GM19328 (cell line): Measurements from ENCODE around the gene MAP7D2.
A peak's percentile ranks its signal among the peaks of the same experiment; 100 is the strongest.
"Not testable (repeated sequence)": the region's sequence is repeated elsewhere in the genome, so short reads cannot be mapped to it uniquely, and the experiment has no call there.

Source experiments
- ATAC-seq: cut with Tn5 transposase; IDR thresholded peaks from one replicate; pipeline ENCODE4 v1.9.1; 2021; ENCODE audit warnings: mild to moderate bottlenecking, moderate library complexity; ENCODE audit not compliant: unreplicated experiment

Gene MAP7D2

DNA sequence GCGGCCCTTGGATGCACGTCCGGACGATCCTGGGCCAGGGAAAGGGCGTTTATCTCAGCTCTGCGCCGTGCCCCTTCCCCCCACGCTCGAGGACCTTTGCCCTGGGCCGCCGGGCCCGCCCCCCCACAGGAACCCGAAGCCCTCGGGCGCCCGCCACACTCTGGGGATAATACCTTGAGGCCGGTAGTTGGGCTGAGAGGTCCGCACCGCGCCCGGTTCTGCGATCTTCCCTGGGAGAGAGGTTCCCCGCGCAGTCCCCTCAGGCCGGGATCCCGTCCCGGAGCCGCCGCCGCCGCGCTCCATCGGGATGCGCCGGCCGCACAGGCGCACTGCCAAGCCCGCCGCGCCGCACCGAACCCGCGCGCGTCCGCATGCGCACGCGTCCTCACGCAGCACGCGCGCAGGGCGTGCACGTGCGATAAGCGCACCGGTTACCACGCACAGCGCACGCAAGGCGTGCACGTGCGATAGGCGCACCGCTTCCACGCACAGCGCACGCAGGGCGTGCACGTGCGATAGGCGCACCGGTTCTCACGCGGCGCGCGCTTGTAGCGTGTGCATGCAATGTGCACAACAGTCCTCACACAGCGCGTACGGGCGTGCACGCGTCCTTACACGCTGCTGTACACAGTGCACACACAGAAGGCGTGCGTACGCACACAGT is at the start of gene MAP7D2:
Gene MAP7D2 (minus strand): TSS at position 331 of the 664 bp plus-strand sequence. CDS start 28 bp downstream, at position 303.
- no peak for ATAC-seq

DNA sequence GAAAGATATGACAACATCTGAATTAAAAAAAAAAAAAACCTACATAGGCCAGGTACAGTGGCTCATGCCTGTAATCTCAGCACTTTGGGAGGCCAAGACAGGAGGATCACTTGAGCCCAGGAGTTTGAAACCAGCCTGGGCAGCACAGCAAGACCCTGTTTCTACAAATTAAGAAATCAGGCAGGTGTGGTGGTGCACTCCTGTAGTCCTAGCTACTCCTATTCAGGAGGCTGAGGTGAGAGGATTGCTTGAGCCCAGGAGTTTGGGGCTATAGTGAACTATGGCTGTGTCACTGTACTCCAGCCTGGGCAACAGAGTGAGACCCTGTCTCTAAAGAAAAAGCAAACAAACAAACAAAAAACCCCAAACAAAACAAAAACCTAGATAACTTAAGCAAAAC is 45.8 kb upstream of the MAP7D2 start:
- not testable (repeated sequence) for ATAC-seq

DNA sequence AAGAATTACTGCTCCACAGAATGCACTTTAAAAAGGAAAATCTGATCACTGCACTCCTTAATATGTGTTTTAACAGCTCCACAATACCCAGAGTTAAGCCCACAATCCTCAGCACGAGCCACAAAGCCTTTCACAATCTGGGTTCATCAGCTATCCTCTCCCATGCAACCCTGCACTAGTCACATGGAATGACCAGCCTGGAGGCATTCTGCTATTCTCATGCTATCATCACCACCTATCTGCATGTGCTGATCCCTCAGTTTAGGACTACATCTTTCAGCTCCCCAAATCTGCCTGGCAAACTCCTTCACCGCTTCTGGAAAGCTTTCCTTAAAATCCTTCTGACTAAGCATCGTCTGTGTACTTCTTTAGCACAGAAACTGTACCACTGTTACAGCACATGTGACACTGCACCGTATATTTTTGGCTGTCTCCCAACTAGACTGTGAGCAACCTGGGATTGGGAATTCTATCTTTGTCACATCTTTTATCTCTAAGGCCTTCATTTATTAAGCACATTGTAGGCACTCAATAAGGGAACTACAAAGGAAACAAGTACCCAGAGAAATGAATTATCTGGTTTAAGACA is 43.2 kb upstream of the MAP7D2 start:
- no peak for ATAC-seq

DNA sequence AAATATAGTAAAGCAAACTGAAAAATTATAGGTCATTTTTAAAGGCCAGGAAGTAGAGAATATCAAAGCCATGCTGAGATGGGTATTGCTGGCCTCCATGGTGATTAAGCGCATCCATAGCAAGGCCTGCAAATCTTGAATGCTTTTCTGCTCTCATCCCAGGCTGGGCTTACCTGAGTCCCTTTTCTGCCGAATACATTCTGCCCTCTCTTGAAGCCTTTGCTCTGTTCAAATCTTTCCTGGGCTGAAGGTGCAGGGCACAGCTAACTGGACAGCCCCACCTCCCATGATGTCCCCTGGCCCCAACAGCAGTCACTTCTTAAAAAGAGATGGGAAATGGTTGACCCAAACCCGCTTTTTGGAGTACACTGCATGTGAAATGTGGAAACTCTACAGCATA is 35.0 kb upstream of the MAP7D2 start:
- no peak for ATAC-seq

DNA sequence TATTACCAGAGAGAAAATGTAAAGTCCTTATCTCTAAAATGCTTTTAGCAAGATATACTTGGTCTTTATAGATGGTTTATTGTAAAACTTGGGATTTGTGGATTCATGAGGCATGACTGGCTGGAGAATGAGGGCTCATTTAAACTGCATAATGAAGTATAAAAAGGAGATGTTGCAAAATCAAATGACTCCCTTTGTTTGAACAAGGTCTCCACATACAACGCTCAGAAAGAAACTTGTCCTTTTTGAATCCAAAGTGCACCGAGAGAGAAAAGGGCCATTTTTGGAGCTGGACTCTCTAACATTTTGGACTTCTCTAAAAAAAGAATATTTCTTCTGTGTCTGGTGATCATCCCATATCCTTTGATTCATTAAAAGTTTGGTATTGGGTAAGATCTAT is 32.6 kb upstream of the MAP7D2 start:
- ATAC-seq: no peak

DNA sequence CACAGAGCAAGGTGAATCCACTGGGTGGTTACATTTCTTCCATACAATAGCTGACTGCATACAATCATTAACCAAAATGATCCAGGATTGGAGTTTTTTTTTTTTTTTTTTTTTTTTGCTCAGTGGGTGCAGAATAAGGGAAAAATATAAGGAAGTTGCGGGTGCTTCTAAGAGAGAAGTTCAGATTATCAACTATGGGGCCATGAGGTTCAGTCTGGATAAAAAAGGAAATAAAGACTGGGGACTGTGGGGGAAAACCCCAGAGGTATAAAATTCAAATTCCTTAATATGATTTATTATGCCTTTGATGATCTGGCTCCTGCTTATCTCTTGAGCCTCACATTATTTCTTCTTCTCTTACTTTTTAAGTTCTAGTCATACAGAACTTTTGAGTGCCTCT is 30.9 kb upstream of the MAP7D2 start:
- no peak for ATAC-seq

DNA sequence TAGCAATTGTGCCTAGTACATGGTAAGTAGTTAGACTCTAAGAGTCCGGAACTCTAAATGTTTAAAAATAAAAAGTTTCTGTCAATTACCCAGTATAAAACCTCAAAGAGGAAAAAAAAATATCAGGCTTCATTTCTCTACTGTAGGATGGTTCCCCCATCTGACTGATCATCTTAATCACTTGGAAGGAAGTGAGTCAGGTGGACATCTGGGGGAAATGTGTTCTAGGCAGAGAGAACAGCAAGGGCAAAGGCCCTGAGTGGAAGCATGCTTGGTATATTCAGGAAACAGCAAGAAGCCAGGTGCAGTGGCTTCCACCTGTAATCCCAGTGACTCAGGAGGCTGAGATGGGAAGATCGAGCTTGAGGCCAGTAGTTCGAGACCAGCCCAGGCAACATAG is 27.8 kb upstream of the MAP7D2 start:
- ATAC-seq: no peak

DNA sequence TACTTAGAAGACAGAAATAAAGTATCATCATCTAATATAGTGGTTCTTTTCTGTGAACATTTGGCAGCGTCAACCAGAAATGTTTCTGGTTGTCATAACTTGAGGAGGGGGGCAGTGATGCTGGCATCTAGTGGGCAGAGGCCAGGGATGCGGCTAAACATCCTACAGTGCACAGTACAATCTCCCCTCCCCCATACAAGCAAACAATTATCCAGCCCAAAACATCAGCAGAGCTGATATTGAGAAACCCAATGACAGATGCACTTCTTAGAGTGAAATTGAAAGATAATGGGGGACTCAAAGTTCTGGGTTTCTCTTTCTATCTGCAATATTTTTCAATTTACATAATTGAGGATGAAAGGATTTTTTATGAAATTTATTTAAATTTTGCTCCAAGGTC is 26.9 kb upstream of the MAP7D2 start:
- no peak for ATAC-seq

DNA sequence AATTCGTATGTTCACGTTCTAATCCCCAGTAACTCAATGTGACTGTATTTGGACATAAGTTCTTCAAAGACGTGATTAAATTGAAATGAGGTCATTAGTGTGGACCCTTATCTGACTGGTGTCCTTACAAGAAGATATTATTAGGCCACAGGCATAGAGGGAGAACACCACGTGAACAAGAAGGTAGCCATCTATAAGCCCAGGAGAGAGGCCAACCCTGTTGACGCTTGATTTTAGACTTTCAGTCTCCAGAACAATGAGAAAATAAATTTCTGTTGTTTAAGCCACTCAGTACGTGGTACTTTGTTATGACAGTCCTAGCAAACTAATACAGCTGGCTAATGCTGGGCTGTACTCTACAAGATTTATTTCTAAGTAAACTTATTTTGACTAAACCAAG is 26.4 kb upstream of the MAP7D2 start:
- ATAC-seq: no peak

DNA sequence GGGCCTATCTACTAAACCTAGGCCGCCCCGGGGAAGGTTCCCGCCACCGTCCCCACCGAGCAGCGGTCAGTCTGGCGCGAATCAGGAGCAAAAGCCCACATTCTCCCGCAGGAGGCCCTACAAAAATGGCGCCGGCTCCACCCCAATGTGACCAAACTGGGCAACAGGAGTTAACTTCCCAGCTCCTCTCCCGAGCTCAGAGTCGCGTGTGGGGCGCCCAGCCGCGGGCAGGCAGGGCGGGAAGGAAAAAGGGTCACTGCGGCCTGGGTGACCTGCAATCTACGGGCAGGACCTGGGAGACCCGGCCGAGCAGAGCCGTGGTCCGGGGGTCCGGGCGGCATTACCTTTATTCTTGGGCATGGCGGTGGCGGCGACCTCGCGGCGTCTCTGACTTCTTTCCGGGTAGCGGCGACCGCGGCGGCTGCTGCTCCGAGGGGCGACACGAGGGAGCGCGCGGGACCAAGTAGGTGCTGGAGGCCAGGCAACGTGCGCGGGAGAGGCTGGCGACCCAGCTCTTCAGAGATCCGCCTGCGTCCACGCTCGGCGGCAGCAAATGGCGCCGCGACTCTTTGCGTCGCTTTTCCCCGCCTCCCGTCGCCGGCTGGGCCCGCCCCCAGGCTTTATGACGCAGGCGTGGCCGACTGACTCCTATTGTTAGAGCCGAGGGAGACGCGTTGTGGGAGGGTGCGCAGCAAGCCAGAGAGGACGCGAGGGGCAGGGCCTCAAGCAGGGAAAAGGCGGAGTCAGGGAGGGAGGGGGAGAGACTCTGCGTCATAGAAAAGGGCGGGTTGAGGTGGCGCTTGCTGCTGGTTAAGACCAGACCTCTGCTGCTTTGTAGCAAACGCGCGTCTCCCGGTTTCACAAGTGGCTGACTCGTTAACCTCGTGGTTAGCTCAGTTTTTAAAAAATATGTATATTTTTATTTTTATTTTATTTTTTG is 24.8 kb upstream of the MAP7D2 start, which contains the start of gene EIF1AX:
Gene EIF1AX (minus strand): TSS at position 558 of the 940 bp plus-strand sequence. CDS start 198 bp downstream, at position 360.
- peak; percentile 98 for ATAC-seq

DNA sequence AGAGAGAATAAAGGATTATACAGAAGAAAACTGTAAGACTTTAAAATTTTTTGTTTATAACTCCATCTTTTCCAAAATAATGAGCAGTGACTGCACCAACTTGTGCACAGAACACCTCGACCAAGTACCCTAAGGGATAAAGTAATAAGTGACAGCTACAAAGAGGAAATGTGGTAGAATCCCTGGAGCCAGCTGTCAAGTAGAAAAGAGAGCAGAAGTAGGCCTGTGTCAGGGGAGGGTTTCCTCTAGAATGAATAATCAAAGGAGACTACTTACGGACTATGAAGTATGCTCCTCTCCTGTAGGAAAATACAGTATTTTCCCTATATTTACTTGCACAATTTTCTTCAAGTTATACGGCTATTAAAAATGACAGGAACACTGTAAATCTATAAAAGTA is 23.7 kb upstream of the MAP7D2 start:
- ATAC-seq: no peak

DNA sequence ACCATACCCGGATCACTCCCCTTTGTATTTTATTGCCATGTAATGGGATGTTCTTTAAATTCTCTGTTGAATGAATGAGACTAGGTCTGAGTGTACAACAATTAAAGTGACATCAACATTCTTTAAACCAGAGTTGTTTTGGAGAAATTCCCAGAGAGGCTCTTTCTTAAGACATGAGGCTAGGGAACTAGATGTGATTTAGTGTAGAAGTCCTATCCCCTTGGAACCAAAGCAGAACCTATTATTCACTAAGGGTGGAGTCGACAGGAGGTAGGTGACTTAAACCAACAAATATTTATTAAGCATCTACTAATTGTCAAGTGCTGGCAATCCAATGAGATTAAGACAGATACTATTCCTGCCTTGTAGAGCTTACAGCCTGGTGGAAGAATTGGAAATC is 23.3 kb upstream of the MAP7D2 start:
- ATAC-seq: no peak

DNA sequence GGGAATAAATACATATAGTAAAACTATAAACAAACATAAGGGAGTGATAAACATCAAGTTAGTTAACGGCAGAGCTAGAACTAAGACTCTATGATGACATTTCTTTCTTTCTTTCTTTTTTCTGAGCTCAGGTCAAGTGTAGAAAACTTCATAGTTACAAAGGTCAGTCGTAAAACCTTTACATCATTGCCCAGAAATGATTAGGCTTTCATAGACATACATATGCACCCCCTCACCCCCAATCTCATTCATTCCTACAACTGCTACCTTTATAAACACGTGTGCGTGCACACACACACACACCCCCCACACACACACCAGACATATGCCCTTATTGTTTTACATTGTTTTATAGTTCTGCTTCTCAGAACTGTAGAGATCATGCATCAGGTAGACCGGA is 19.2 kb upstream of the MAP7D2 start:
- no peak for ATAC-seq

DNA sequence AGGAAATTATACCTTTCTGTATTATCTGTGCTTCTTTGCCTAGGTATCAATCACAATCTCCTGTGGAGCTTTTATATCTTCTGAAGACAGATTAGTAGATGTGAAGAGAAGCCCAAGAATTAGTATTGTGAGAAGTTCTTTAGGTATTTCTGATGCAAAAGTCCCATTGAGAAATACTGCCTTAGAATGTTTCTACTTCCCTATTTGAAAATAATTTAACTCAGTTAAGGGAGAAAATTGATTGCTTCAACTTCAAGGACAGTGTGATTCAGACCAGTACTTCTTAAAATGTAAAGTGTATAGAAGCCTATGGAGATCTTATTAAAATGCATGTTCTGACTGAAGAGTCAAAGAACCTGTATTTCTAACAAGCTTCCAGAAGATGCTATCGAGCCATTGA is 16.0 kb upstream of the MAP7D2 start:
- ATAC-seq: no peak

DNA sequence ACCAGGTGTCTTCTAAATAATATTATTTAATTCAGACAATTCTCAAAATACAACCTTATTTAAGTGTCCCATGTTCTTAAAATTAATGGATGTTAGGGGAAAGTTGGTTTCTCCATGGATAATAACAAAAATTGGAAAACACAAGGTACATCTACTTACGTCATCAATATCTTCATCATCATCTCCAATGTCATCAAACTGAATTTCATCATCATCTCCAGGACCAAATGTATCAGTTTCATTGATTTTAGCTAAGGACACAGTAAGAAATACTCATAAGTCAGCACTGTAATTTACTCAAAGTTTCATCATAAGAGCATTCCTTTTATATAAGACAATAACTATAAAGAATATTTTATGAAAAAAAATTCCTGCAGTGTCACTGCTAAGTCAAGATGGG is 13.7 kb upstream of the MAP7D2 start:
- no peak for ATAC-seq

DNA sequence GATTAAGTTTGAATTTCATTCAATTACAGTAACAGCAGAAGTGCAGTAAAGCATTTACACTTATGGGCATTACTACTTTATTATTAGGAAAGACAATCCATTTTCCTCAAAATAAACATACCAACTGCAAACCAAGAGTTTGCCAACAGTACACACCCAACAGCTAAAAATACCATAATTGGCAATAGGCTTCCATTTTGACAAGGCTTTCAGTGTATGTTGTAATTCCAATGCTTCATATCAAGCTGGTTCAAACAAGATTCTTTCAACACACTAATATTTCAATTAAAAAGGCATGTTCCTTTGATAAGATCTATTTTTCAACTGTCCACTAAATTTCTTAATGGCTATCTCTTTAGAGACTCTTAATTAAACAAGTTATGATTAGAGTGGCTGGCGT is 12.8 kb upstream of the MAP7D2 start:
- ATAC-seq: no peak

DNA sequence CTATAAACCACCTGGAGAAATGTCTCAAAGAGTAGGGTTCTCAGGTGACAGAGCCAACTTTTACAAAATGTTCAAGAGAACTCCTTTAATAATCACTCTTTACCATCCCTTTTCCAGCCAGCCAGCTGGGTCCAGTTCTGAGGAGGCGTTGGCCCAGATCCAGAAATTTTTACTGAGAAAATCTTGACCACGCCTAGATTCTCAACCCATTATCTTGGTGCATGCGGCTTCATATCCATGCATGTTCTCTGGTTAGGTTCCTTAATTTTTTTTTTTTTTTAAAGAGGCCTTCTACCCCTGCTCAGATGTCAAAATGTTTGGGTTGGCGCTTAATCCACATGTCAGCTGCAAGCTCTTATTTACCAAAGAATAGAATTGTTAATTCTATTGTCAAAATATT is 12.0 kb upstream of the MAP7D2 start:
- ATAC-seq: no peak

DNA sequence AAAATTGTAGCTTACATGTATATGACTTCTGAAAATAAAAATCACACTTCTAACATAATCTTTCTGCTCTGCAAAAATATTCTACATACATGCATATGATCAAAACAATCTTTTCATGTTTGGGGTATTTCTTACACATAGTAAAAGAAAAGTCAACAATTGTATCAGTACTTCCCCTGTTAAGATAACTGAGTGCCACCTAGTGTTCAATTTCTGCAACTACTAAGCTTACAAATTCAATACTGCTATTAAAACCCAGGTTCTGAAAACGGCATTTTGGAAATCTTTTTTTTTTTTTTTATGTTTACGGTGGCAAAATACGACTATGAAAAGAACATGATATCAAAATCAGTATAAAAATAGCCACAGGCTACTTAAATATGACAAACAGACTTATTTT is 10.7 kb upstream of the MAP7D2 start:
- not testable (repeated sequence) for ATAC-seq

DNA sequence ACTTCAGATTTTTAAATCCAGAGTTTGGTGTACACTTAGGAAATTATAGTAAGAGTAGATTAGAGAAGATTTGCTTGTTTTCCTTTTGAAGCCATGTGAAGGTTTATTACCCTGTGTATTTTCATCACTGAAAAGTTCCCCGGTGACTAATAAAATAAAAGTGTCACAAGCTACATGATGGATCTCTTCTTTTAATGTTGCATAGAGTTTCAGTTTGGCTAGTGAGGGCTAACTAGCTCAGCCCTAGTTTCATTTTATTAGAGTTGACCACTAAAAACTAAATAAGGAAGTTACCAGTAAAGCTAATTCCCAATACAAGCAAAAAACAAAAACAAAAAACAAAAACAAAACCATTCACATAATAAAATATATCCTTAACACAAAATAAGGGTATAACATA is 10.1 kb upstream of the MAP7D2 start:
- ATAC-seq: not testable (repeated sequence)

DNA sequence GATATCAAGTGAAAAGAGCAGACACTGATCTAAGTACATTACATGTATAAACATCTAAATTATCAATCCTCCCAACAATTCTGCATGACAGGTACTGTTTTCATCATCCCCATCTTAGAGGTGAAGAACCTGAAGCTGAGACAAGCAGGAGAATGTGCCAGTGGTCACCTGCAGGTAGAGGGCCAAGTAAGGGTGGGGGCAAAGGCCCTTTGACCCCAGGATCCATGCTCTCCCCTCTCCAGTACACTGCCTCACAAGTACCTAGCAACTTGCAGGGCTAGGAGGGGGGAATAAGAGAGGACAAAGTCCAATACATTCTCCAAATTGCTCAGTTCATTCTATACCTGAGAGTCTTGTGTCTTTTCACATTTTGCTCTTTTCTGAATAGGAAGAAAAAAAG is 8.3 kb upstream of the MAP7D2 start:
- no peak for ATAC-seq

DNA sequence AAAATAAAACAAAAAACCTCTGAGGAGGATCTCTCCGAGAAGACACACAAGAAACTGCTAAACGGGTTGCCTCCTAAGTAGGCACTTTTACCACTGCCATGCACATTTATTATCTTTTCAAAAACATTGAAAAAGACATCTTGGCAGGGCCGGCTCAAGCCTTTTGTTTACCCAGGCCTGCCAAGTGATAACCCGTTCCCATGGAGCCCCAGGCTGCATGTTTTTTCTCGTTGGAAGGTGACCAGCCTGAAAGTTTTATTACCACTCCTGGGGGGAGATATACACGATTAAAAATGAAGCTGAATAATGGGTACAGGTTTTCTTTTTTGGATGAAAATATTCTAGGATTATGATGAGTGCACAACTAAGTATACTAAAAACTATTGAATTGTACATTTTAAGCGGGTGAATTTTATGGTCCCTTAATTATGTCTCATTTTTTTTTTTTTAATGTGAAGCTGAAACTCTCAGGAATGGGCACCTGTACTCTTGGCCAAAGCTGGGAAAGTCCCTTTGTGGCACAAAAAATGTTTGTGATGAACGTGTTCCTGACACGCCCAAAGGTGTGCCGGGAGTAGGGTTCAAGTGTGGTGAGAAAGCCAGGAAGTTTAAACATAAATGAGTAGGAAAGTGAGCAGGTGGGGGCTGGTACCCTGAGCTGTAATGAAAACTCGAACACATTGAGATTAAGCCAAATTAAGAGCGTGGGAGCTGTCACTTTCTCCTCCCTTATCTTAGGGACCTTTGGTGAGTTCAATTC is 1.5 kb upstream of the MAP7D2 start:
- no peak for ATAC-seq
